Brain pericyte (primary cell): ENCODE results near the gene PRORP.
"Not testable (repeated sequence)": the region's sequence is repeated elsewhere in the genome, so short reads cannot be mapped to it uniquely, and the experiment has no call there.

Experiments
- DNase-seq: peaks from one replicate; pipeline ENCODE4 v3.0.0-alpha.2; 2012; ENCODE audit warnings: low read depth, low spot score

PRORP gene

GRCh38 chr14:35121887-35122695 lies at the start of gene PRORP, which contains the start of gene PPP2R3C:
PRORP (plus strand) TSS chr14:35122552; CDS start chr14:35123246, 694 bp downstream.
PPP2R3C (minus strand) TSS chr14:35121990; CDS start chr14:35121959, 31 bp downstream.
- peak; percentile 93 for DNase-seq

DNA sequence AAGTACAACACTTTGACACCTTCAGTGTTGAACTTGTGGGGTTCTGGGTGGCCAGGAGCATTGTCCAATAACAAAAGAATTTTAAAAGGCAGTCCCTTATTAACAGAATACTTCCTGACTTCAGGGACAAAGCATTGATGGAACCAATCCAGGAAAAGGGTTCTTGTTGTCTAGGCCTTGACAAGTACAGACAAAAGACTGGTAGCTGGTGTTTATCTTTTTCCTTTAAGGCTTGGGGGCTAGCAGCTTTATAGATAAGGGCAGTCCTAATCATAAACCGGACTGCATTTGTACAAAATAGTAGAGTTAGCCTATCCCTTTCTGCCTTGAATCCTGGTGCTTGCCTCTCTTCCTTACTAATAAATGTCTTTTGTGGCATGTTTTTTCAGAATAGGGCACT lies 48.9 kb upstream of the PRORP start:
- no peak for DNase-seq

DNA sequence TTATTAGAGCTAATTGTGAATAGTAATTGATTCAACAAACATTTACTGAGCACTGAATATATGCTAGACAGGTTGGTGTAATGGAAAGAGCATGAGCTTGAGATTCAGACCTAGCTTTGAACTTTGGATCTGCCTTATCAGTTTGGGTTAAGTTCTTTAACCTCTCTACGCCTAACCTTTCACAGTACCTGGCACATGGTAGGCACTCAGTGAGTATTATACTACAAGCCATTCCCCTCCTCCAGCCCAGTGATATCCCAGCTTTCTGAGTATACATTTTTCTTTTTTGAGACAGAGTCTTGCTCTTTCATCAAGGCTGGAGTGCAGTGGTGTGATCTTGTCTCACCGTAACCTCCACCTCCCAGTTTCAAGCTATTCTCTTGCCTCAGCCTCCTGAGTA lies 44.3 kb upstream of the PRORP start:
- DNase-seq, result no peak

GRCh38 chr14:35079742-35080141 lies 42.6 kb upstream of the PRORP start:
- DNase-seq, result no peak

DNA sequence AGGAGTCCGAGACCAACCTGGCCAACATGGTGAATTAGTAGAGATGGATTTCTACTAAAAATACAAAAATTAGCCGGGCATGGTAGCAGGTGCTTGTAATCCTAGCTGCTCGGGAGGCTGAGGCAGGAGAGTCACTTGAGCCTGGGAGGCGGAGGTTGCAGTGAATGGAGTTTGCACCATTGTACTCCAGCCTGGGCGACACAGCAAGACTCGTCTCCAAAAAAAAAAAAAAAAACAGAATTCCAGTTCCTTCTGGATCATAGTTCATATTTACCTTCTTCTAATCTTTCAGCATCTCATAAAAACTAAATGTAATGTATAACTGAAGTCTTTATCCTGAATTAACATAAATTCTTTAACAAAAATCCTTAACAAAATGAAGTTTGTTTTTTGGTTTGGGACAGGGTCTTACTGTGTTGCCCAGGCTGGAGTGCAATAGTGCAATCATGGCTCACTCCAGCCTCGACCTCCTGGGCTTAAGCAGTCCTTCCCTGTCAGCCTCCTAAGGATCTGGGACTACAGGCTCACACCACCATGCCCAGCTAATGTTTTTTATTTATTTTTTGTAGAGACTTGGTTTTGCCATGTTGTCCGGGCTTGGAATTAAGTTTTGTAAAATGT lies 38.7 kb upstream of the PRORP start:
- DNase-seq, result no peak

DNA sequence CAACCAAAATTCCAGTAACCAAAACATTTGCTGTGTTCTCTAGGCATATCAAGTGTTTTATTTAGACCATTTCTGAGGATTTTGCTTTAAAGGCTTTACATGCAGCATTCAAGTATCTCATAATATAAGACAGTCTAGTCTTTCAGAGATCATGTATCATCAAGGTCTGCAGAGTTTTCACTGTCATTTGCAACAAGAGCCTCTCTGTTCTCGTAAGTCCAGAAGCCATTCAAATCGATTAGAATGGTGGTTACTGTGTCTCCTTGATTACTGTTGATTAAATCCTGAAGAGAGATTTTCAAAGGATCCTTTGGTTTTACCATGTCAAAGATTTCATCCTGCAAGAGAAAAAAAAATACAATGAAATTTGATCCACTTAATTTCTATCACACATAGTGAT lies 36.9 kb upstream of the PRORP start:
- no peak for DNase-seq

GRCh38 chr14:35088514-35088913 lies 33.8 kb upstream of the PRORP start:
- no peak for DNase-seq

DNA sequence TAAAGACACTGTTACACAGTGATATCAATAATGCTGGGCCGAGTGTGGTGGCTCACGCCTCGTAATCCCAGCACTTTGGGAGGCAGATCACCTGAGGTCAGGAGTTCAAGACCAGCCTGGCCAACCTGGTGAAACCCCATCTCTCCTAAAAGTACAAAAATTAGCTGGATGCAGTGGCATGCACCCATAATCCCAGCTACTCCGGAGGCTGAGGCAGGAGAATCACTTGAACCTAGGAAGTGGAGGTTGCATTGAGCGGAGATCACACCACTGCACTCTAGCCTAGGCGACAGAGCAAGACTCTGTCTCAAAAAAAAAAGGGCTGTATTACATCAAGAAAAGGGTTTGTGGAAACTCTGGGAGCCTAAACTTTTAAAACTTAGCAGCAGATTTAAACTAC lies 27.7 kb upstream of the PRORP start:
- not testable (repeated sequence) for DNase-seq

DNA sequence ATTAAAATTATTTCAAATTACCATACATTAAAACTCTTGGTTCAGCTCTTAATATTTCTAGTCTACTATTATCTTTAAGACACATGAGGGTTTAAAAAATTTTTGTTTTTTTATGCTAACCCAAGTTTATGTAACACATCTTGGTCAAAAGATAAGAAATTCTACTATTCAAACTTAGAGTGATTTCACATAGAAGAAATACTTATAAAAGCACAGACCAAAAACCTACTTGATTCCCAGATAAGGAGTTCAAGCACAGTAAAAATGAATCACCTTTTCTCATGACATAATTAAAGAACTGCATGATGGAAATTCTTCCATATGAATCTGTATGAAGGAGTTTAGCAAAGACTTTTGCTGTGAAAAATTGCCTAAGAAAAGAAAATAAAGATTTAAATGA lies 14.5 kb upstream of the PRORP start:
- DNase-seq, result no peak

GRCh38 chr14:35112641-35113040 lies 9.7 kb upstream of the PRORP start:
- DNase-seq, result no peak

DNA sequence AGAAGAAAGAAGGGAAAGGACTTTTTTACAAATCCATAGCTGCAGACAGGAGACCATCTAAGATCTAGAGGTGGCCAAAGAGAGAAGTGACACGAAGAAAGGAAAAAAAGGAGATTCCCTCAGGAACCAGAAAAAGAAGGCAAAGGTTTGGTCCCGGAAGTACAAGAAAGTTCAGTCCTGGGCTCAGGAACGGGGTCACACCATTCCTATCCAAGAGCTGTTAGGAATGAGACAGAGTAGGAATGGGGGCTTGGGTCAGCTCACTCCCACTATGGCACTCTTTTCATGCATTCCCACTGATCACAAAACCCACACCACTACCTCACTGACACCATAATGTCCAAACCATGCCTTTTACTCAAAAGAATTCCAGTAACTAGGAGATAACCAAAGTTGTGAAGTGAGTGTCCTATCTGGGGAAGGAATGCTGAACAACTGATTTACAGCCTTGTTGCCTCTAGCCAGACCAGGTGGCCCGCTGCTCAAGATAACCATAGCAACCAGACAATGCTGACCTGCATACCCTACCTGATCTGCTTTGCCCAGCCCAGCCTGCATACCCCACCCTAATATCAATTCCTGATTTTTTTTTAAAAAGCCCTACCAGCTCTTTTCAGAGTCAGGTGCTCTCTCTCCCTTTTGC lies 8.9 kb upstream of the PRORP start:
- DNase-seq, result no peak

GRCh38 chr14:35114036-35114435 lies 8.3 kb upstream of the PRORP start:
- DNase-seq, result no peak

DNA sequence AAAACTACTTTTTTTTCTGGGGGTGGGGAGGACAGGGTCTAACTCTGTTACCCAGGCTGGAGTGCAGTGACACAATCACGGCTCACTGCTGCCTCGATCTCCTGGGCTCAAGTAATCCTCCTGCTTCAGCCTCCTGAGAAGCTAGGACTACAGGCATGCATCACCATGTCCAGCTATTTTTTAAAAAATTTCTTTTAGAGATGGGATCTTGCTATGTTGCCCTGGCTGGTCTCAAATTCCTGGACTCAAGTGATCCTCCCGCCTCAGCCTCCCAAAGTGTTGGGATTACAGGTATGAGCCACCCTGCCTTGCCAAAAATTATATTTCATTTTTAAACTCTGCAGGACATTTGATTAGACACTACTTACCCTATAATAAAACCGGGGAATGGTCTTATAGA lies 6.1 kb upstream of the PRORP start:
- DNase-seq, result no peak

- DNase-seq, result no peak
Observed at GRCh38 chr14:35117112-35117511, 5.2 kb upstream of the PRORP start.

DNA sequence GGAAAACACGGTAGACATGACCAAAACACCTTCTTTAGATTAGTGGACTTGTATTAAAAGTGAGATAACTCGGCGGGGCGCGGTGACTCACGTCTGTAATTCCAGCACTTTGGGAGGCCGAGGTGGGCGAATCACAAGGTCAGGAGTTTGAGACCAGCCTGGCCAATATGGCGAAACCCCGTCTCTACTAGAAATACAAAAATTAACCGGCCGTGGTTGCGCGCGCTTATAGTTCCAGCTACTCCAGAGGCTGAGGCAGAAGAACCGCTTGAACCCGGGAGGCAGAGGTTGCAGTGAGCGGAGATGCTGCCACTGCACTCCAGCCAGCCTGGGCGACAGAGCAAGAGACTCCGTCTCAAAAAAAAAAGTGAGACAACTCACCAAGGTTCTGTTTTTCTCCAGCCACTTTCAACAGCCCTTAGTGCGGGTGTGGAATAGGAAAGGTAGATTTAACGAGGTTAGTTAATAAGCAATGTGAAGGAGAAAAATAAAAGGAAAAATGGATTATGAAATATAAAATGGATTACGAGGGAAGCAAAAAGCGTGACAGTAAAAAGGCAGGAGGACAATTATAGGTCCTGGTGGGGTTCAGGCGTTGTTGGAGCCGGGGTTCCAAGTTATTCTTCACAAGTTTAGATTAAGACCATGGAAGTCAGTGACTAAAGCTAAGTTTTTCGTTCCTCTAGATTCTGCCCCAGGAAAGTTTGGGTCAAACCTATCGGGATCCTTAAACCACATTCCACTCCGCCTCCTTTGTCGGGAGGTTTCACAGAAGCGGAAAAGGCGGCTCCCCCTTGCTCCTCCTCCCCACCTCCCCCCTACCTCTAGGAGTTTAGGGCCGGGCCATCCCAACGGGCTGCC lies 1.1 kb upstream of the PRORP start:
- no peak for DNase-seq

DNA sequence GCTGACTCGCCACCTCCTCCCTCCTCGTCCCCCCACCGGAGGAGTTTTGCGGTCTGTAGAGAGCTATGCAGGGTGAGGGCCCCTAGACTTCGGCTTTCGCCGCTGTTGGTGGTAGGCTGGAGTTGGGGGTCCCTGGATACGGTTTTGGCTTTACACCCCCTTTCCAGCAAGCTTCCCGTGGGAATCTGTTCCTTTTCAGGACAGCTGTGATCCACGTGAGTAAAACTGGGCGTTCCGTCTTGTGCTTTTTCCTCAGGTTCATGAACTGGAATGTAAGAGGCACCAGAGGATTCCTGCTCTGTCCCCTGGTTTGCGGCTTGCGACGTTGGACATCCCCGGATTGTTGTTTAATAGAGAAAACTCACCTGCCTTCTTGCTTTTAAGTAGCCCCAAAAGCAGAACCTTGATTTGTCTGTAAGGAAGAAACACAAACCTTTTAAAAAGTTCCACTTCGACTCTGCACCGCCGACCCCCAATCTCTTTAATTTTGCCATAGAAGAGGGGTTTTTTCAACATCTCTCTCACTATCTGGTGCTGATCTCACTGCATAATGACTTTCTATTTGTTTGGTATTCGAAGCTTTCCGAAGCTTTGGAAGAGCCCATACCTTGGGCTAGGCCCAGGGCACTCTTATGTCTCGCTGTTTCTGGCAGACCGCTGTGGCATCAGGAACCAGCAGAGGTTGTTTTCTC lies 490 bp downstream of the PRORP start:
- DNase-seq, result peak; percentile 6

DNA sequence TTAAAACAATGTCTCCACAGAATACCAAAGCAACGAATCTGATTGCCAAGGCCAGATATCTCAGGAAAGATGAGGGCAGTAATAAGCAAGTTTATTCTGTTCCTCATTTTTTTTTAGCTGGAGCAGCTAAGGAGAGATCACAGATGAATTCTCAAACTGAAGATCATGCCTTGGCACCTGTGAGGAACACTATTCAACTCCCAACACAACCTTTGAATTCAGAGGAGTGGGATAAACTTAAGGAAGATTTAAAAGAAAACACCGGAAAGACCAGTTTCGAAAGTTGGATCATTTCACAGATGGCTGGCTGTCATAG lies 994 bp downstream of the PRORP start:
- no peak for DNase-seq

DNA sequence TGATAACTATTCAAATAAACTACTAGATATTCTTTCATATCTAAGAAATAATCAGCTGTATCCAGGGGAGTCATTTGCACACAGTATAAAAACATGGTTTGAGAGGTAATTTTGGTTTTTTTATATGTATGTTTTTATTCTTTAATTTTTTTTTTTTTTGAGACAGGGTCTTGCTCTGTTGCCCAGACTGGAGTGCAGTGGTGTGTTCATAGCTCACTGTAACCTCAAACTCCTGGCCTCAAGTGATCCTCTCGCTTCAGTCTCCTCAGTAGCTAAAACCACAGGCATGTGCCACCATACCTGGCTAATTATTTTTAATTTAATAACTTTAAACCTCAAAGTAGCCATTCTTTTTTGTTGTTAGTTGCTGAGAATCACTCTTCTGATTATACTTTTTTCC lies 1.8 kb downstream of the PRORP start:
- no peak for DNase-seq

- no peak for DNase-seq
Observed at GRCh38 chr14:35133542-35134328, 11.4 kb downstream of the PRORP start.

DNA sequence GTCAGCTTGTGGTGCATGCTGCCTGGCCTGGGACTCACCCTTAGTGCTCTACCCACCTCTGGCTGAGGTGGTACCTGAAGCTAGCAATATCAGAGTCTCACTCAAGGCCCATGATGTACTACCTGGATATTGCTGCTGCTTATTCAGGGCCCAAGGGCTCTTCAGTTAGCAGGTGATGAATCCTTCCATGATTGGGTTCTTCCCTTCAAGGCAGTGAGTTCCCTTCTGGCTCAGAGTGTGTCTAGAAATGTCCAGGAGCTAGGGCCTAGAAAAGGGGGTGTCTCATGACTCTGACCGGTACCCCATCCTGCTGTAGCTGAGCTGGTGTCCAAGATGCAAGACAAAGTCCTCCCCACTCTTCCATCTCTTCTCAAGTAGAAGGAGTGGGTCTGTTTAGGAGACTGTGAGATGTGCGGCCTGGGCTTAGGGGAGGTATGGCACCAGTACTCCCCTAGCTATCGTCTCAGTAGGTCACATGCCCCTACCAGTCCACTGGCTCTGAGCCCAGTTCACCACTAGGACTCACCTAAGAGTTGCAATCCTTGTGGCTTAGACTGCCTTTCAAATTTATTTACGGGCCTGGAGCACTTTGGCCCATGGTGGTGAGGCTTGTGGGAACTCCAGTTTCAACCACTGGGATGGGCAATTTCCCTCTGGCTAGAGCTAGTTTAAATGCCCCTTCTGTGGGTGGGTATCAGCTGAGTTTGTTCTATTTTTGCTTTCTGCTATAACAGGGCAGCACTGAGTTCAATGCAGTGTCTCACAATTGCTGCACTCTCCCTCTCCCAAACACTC lies 12.2 kb downstream of the PRORP start:
- no peak for DNase-seq
